NCI-H1092 treated with DMSO at 0.1 percent for 48 hours (cell line): ENCODE results near the gene ANKRD17.

Experiments used
- DNase-seq: peaks from one replicate; lab custom pipeline; 2025; lab: John Stamatoyannopoulos, UW

ANKRD17 gene

DNA sequence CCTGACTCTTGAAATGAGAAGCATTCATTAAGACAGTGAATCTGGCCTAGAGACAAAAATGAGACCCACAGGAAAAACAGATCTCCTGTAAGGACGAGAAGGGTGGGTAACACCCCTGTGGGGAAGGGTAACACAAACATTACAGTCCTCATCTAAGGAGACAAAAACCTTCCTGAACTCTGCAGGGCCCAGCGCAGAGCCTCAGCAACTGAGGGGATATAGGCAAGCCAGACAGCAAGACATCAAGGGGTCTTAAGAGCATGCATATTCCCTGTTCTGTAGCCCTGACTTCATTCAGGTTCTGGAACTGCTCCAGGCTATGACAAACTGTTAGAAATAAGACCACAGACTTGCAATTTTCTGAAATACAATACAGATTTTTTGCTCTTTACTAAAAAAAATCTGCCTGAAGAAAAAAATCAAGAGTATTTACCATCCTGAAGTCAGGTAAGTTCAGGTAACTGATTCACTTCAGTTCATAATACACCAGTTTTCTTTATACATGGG lies 204.6 kb downstream of the ANKRD17 start:
- DNase-seq: no peak

DNA sequence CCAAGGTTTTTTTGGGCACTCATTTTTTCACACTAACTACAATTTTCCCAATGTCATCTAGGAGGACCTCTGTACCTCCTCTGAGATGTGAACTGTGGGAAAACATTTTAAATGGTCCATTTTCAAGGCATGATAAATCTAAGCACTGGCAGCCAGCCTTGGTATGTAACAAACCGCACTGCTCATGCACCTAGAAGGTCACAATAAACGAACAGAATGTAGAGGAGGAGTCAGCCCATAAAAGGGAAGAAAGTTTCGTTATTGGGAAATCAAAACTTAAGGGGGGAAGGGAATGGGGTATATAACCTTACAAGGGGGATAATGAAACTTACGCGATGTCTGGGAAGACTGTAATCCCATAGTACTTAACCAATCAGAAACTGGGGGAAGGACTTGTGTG lies 205.5 kb downstream of the ANKRD17 start:
- DNase-seq: no peak

DNA sequence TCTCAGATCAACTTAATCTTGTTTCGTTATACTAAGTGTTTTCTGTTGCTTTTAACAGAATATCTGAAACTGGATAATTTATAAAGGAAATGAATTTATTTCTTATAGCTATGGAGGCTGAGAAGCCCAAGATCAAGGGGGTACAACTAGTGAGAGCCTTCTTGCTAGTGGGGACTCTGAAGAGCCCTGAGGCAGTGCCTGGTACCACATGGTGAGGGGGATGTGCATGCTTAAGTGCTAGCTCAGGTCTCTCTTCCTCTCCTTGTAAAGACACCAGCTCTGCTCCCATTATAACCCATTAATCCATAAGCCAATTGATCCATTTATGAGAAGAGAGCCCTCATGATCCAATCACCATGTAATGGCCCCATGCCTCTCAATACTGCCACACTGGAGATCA lies 207.0 kb downstream of the ANKRD17 start:
- no peak for DNase-seq

DNA sequence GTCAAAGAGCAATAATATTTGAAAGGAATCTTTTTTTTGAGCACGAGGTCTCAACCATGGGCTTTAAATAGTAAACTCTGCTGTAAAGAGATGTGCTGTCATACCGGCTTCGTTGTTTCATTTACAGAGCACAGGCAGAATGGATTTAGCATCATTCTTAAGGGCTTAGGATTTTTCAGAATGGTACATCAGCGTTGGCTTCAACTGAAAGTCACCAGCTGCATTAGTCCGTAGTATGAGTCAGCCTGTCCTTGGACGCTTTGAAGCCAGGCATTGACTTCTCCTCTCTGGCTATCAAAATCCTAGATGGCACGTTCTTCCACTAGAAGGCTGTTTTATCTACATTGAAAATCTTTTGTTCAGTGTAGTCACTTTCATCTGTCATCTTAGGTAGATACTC lies 212.7 kb downstream of the ANKRD17 start:
- DNase-seq: no peak

DNA sequence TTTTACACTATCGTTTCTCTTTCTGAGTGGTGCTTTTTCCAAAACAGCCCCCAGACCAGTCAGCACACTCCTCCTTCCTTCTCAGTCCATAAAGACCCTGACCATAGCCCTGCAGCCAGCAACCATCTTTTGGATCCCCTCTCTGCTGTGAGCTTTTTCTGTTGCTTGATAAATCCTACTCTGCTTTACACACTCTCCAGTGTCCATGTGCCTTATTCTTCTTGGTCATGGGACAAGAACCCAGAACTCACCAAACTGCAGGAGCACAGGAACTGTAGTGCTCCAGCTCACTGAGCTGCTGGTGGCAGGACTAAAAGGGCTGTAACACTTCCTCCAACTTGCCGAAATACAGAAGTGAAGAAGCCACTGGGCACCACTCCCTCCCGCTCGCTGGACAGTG lies 221.5 kb downstream of the ANKRD17 start:
- DNase-seq: no peak

DNA sequence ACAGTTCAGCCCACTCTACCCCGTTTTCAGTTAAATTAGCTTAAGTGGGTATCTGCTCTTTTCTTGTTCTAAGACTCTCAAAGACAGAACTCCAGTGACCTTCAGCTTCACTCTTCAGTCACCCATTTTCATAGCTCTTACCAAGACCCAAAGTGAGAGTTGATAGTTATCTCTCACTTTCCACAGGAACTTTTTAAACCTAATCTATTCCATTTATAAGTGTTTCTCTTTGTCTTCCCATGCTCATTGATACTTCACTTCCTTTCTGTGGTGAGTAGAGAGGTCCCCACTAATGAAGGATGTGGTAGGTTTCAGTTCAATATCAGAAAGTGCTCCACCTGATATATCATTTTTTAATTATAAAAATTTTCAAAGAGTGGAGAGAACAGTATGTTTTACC lies 222.5 kb downstream of the ANKRD17 start:
- no peak for DNase-seq

DNA sequence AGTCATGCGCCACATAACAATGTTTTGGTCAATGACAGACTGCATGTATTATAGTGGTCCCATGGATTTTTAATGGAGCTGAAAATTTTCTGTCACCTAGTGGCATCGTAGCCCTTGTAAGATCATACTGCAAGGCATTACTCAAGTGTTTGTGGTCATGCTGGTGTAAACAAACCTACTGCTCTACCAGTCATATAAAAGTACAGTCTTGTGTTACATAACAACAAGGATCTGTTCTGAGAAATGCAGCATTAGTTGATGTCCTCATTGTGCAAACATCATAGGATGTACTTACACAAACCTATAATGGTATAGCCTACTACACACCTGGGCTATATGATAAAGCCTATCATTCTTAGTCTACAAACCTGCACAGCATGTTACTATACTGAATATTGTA lies 223.7 kb downstream of the ANKRD17 start:
- no peak for DNase-seq

DNA sequence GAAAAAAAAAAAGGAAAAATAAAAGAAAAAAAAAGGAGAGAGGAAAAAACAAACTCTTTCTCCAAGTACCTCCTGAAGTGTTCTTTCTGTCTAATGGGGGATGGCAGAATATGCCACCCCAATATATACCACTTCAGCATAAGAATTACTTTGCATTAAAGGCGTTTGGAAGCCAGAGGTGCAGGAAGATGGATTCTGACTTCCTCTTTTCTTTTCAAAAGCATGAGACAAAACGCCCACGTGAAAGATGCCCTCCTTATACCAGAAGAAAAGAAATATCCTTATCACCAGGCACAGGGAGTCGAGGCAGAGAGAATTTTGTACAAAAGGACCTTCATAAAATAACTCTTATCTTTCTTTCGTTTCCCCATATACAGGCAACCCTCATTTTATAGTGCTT lies 230.0 kb downstream of the ANKRD17 start:
- no peak for DNase-seq
